Islet precursor cell (in vitro differentiated cells): ENCODE measurements around the gene HBS1L.
"Not testable (repeated sequence)": the region's sequence is repeated elsewhere in the genome, so short reads cannot be mapped to it uniquely, and the experiment has no call there.

Experiments used
- DNase-seq: peaks from one replicate; pipeline ENCODE4 v3.0.0-alpha.2; 2018

Gene HBS1L

DNA sequence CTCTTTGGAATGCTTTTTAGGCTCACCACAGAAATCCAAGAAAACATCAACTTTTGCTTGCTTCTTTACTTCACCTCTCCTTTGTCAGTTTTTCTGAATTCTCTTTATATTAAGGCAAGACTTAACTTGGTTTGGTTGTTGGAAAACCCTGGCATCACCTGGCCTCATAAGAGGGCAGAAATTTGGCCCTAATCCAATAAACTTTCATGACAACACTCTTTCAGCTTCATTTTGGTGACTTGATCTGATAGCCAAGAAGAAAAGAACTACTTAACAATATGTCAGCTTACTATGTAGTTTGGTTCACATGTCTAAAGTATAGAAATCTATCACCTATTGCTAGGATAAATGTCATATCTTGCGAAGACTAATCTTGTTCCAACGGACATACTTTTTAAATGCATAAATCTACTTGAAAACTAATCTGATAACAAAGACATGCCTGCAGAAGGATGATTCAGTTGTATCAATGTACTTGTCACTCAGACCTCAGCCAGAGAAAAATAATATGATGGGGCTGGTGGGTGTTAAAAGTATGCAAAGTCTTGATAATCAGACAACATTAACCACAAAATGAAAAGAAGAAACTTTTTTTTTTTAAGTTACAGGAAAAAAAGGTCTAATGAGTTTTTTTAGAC lies 19.3 kb upstream of the HBS1L start:
- no peak for DNase-seq

DNA sequence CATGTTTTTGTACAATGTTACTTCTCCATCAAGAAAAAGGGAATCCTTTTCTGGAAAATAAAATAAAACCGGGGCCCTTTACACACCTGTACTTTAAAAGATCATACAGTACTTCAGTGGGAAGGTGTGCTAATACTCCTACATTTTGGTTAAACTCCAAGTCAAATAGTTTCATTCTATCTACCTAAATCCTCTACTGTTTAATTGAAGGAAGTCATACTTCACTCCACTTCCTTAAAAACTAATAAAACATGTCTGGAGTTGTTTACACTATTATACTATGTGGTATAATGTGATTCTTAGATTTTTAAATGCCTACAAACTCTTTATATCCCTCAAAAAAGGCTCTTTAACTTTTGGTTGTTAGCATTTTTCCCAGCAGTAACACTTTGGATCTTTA lies 18.6 kb upstream of the HBS1L start:
- no peak for DNase-seq

GRCh38 chr6:135072753-135073152 lies 18.1 kb upstream of the HBS1L start:
- DNase-seq = no peak

DNA sequence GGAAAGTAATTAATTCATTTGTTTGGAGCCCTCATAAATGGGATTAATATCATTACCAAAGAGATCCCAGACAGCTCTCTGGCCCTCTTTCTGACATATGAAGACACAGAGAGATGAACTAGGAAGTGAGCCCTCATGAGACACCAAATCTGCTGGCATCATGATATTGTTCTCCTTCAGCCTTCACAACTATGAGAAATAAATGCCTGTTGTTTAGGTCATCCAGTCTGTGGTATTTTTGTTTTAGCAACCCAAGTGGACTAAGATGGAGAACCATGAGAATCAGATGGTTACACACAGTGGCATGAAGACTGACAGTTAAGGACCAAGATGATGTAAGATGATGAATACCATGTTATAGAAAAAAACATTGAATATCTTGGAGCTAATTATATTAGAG lies 16.9 kb upstream of the HBS1L start:
- DNase-seq = no peak

- no peak for DNase-seq
Measured at GRCh38 chr6:135067911-135068310, 13.3 kb upstream of the HBS1L start.

GRCh38 chr6:135066806-135067205 lies 12.2 kb upstream of the HBS1L start:
- no peak for DNase-seq

GRCh38 chr6:135066397-135066796 lies 11.8 kb upstream of the HBS1L start:
- DNase-seq = no peak

GRCh38 chr6:135064586-135064985 lies 10.0 kb upstream of the HBS1L start:
- DNase-seq = no peak

- DNase-seq = no peak
Measured at GRCh38 chr6:135063926-135064325, 9.3 kb upstream of the HBS1L start.

DNA sequence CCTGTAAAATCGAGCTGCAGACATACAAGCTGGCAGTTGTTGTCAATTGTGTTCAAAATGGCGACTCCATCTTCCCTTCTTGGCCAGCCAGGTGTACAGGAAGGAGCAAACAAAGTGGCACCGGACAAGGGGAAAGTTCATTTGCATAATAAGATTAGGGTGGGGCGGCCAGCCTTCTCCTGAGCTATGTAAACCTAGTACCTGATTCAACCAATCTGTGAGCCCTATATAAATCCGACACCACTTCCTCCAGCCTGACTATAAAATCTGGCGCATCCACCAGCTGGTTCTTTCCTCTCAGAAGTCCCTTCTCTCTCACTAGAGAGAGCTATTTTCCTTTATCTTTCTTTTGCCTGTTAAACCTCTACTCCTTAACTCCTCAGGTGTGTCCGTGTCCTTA lies 8.1 kb upstream of the HBS1L start:
- DNase-seq = no peak

- DNase-seq = no peak
Measured at GRCh38 chr6:135060076-135060475, 5.5 kb upstream of the HBS1L start.

DNA sequence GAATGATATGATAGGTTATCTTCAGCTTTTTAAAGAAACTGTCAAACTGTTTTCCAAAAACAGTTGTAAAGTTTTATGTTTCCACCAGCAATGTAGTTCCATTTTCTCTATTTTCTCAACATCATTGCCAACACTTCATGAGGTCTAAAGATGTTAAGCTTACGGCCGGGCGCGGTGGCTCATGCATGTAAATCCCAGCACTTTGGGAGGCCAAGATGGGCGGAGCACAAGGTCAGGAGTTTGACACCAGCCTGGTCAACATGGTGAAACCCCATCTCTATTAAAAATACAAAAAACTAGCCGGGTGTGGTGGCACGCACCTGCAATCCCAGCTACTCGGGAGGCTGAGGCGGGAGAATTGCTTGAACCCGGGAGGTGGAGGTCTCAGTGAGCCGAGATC lies 3.7 kb upstream of the HBS1L start:
- DNase-seq = not testable (repeated sequence)

- no peak for DNase-seq
Measured at GRCh38 chr6:135056632-135057031, 2.0 kb upstream of the HBS1L start.

- DNase-seq = no peak
Measured at GRCh38 chr6:135054226-135054568, 425 bp downstream of the HBS1L start.

GRCh38 chr6:135053406-135053805 lies 1.2 kb downstream of the HBS1L start:
- DNase-seq = no peak

DNA sequence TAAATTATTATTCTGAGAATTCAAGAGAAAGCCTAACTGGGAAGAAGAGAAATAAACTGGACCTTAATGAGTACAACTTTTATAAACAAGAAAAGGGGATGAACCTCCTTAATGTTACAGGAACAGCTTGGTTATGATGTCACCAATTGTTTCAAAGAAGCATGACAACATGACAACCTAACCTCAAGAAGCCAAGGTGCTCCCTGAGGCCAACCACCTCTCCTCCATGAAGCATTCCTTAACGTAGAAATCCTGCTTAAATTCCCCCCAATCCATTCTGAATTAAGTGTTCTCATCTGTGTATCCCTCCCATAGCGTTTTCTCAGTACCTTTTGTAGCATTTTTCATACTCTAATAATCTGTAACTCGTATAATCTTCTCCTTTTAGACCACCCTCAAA lies 1.7 kb downstream of the HBS1L start:
- DNase-seq = no peak

DNA sequence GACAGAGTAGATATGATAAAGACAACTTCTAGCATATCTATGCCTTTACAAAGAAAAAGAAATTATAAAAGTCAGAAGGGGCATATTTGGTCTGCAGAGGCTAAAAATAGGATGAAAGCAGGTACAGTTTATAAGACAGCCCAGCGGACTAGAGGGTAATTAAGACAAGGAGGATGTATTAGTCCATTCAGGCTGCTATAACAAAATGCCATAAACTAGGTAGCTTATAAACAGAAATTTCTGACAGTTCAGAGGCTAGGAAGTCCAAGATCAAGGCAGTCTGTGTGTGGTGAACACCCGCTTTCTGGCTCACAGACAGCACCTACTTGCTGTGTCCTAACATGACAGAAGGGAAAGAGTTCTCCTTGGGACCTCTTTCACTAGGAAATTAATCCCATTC lies 5.7 kb downstream of the HBS1L start:
- no peak for DNase-seq

DNA sequence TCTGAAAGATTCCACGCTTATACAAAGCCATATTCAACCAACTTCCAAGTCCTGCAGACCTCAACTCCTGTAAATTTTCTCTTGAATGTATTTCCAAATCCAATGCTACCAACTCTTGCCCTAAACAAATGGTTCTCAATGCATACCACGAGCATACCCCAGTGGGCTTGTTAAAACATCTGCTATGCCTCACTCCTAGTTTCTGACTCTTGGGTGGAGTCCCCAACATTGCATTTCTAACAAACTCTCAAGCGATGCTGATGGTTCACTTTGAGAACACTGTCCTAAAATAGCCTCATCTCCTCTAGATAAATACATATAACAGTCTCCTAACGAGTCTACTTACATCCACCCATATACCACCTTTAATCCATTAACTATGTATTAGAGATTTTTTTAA lies 7.3 kb downstream of the HBS1L start:
- no peak for DNase-seq

GRCh38 chr6:135046912-135047311 lies 7.7 kb downstream of the HBS1L start:
- DNase-seq = no peak

DNA sequence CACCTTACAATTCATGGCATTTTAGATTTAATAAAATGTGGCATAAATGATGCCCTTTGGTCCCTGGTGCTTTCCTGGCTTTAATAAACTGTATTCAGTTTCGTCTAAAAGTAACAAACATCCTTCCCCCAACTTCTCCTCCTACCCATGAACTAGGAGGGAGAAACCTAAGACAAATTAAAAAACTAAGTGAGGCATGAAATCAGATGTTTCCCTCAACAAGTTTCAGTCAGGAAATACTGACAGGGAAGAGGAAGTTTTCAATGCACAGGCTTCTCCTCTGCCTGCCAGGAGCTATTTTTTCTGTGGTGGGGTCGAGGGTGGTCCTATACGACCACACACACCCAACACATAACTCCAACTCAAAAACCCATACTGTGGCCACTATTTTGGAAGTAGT lies 10.0 kb downstream of the HBS1L start:
- no peak for DNase-seq

DNA sequence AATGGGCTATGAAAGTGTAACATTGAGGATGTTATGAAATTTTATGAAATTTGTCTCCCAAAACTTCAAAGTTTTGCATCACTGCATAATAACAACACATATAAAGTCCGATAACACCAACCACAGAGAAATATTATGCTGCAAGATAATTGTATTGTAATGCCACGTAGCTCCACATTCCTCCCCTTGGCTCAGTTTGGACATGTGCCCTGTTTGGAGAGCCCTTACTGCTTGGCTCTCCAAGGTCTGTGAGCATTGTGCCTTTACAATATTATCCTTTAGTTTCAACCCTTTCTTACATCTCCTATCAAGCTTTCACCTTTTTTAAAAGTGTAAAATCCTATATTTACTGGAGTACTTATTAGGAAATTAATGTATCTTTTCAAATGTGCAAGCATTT lies 10.8 kb downstream of the HBS1L start:
- no peak for DNase-seq

GRCh38 chr6:135043364-135043763 lies 11.3 kb downstream of the HBS1L start:
- no peak for DNase-seq

DNA sequence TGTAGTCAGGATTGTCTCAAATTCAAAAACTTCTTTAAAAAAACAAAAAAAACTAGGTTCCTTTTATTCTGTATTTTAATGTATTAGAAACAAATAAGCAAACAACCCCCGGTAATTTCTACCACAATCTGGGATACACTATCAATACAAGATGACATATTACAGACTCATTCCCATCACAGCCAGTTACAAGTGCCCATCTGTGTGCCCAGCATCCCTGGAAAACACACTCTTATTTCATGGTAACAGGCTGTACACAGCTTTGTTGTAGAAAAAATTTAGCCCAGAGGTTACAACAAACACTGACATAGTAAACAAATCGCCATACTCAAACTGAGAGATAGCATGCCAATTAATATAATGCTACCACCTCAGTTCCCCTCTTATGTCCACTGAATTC lies 16.3 kb downstream of the HBS1L start:
- DNase-seq = no peak

GRCh38 chr6:135037541-135037940 lies 17.1 kb downstream of the HBS1L start:
- no peak for DNase-seq

DNA sequence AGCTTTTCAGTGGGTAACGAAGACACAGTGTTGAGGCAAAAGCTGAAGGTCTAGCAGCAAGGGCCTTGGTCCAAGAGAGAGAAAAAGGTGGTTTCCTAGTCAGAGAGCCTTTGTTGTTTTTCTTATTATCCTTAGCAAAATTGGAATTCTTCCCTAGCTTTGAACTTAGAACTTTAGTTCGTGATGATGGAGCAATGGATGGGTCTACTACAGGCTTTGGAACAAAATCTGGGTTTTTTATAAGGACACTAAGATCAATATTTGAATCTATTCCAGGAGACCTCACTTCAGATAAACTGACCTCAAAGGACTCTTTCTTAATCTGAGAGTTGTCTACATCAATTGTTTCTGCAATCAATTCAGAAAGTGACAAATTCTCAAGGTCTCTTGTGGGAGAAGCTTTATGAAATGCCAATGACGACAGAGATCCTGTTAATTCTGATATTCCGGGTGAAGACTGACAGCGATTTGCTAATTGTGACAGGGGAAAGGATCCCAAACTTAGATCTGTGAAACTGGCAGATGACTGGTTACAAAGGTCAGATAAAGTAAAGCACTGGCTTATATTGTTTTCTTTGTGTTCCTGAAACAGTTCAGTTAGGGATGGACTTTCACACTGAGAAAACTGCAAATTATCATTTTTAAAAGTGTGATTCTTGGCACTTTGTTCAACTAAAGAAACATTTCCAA lies 17.7 kb downstream of the HBS1L start:
- DNase-seq = no peak
